Upper lobe of right lung (tissue), 1 donor: ENCODE measurements around the gene SIVA1. TPM values are rescaled to one million over a fixed set of nuclear protein-coding genes. Genes with fewer than 3 reads are reported as not detected.
"Not testable (repeated sequence)": the region's sequence is repeated elsewhere in the genome, so short reads cannot be mapped to it uniquely, and the experiment has no call there.

Experiments used
- ATAC-seq: fragments of 200-7000 bp; cut with Tn5 transposase; one replicate; pipeline ENCODE4 v1.9.1; 2020; ENCODE audit warnings: mild to moderate bottlenecking, moderate library complexity
- DNase-seq: peaks from one replicate; pipeline ENCODE4 v3.0.0-alpha.2; 2020
- H3K27ac ChIP-seq: fragments of 200-600 bp; one replicate; pipeline ENCODE4 v1.8.0; 2022
- H3K27me3 ChIP-seq: fragments of 200-600 bp; one replicate; pipeline ENCODE4 v1.8.0; 2022; ENCODE audit warnings: mild to moderate bottlenecking
- H3K36me3 ChIP-seq: fragments of 200-600 bp; one replicate; pipeline ENCODE4 v1.8.0; 2022
- H3K4me1 ChIP-seq: fragments of 200-600 bp; one replicate; pipeline ENCODE4 v1.8.0; 2022
- H3K4me3 ChIP-seq: fragments of 200-600 bp; one replicate; pipeline ENCODE4 v1.8.0; 2022; ENCODE audit warnings: mild to moderate bottlenecking
- H3K9me3 ChIP-seq: fragments of 200-600 bp; one replicate; pipeline ENCODE4 v1.8.0; 2022
- CTCF ChIP-seq: fragments of 200-600 bp; IDR thresholded peaks from one replicate; pipeline ENCODE4 v1.8.0; 2022; ENCODE audit warnings: antibody characterized with exemption
- intact Hi-C: fragments of 100-400 bp; cut with DNase I; formaldehyde crosslinking; loops from one replicate; pipeline ENCODE4 v1.11.0; 2022
- total RNA-seq: library from RNA; stranded (reverse); fragmentation: NEBNext Ultra II Directional; extraction: Animal tissue kit (Norgen Biotek cat#: 25700); gene quantifications from one replicate; pipeline ENCODE4 v1.2.1, GENCODE V29; 2021
- donor health status: DM: no; HTN: yes; CAD: no; lungs with severe emphysema.

SIVA1 gene
- total RNA-seq, 1 donor from 2014 or later, result 66.1 TPM

GRCh38 chr14:104724981-104725771 lies 27.8 kb upstream of the SIVA1 start:
- DNase-seq (no peak), ATAC-seq (peak; percentile 4)
- H3K27ac ChIP-seq, result no peak overlapping the region
- H3K36me3 ChIP-seq, result no peaks in the 10 kb centered on the region
- peak overlapping the region; percentile 69 for H3K4me3 ChIP-seq
- no peak for TF ChIP-seq CTCF
- H3K4me1 ChIP-seq, result peaks cover 15% of the 10 kb centered on the region
- no peaks in the 10 kb centered on the region for H3K27me3 ChIP-seq
- H3K9me3 ChIP-seq, result no peaks in the 10 kb centered on the region
- intact Hi-C loops, result no loop called here

GRCh38 chr14:104725772-104726548 lies 27.0 kb upstream of the SIVA1 start:
- Histone ChIP-seq H3K4me3 (no peak overlapping the region), H3K27ac (no peak overlapping the region), H3K27me3 (no peaks in the 10 kb centered on the region), H3K36me3 (no peaks in the 10 kb centered on the region), H3K9me3 (no peaks in the 10 kb centered on the region), H3K4me1 (peaks cover 15% of the 10 kb centered on the region)
- intact Hi-C loops, result no loop called here
- DNase-seq (no peak), ATAC-seq (no peak)
- TF ChIP-seq CTCF, result no peak

GRCh38 chr14:104726600-104727451 lies 26.1 kb upstream of the SIVA1 start:
- ATAC-seq, result no peak
- intact Hi-C loops, result no loop called here
- no peaks in the 10 kb centered on the region for H3K9me3 ChIP-seq
- no peaks in the 10 kb centered on the region for H3K36me3 ChIP-seq
- no peak for TF ChIP-seq CTCF
- H3K27me3 ChIP-seq, result no peaks in the 10 kb centered on the region
- no peak for DNase-seq
- no peak overlapping the region for H3K27ac ChIP-seq
- H3K4me1 ChIP-seq, result peaks cover 15% of the 10 kb centered on the region
- H3K4me3 ChIP-seq, result no peak overlapping the region

GRCh38 chr14:104728631-104729030 lies 24.3 kb upstream of the SIVA1 start:
- peaks cover 14% of the 10 kb centered on the region for H3K4me1 ChIP-seq
- no peaks in the 10 kb centered on the region for H3K27me3 ChIP-seq
- H3K27ac ChIP-seq, result no peak overlapping the region
- no peaks in the 10 kb centered on the region for H3K9me3 ChIP-seq
- intact Hi-C loops, result no loop called here
- no peak for TF ChIP-seq CTCF
- H3K36me3 ChIP-seq, result no peaks in the 10 kb centered on the region
- DNase-seq, result no peak
- no peak overlapping the region for H3K4me3 ChIP-seq
- ATAC-seq, result no peak

GRCh38 chr14:104729176-104729834 lies 23.6 kb upstream of the SIVA1 start:
- not testable (repeated sequence) for DNase-seq

More at GRCh38 chr14:104729176-104729834, 23.6 kb upstream of the SIVA1 start:
- ATAC-seq, H3K9me3 ChIP-seq, intact Hi-C loops, H3K36me3 ChIP-seq, H3K27me3 ChIP-seq, H3K4me3 ChIP-seq, H3K27ac ChIP-seq: not testable (repeated sequence)
- H3K4me1 ChIP-seq, result peaks cover 14% of the 10 kb centered on the region
